ENCODE measurements around the gene CLRN3.

CLRN3 gene

GRCh38 chr10:127918572-127918971 is 25.8 kb upstream of the CLRN3 start:
- no peak for DNase-seq

DNA sequence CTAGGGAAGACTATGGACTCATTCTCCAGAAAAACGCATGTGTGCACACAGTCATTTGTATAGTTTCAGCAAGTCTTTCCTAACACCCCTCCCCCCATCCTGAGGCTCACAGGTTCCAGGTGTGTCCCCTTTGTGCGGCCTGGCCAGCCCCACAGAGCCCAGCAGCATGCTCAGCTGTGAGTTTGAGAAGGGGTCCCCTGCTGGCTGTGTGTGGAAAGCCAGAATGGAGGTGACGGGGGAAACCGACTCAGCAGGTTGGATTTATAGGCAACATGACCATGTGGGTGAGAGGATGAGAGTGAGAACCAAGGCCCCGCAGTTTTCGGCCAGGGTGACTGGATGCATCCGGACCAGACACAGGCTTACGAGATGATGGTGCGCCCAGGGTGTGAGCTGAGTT is 24.1 kb upstream of the CLRN3 start:
- DNase-seq: no peak

- DNase-seq: no peak
These were observed 22.6 kb upstream of the CLRN3 start for GRCh38 chr10:127915324-127915723.

DNA sequence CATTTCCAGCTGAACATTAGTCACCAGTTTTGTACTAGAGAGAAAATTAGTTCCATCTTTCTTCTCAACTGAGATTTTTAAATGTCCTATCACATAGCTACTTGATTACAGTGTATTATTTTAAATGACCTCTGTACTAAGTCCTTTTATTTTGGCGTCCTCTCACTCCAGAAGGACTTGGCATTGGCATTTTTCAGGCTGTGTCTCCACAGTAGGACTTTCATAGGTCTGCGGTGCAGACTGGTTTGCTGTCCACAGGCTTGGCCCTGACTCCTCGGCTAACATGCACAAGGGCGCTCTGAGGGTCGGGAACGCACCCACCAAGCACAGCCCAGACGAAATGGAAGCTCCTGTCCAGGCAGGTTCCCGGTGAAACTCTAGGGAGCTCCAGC is 20.6 kb upstream of the CLRN3 start:
- DNase-seq: no peak

DNA sequence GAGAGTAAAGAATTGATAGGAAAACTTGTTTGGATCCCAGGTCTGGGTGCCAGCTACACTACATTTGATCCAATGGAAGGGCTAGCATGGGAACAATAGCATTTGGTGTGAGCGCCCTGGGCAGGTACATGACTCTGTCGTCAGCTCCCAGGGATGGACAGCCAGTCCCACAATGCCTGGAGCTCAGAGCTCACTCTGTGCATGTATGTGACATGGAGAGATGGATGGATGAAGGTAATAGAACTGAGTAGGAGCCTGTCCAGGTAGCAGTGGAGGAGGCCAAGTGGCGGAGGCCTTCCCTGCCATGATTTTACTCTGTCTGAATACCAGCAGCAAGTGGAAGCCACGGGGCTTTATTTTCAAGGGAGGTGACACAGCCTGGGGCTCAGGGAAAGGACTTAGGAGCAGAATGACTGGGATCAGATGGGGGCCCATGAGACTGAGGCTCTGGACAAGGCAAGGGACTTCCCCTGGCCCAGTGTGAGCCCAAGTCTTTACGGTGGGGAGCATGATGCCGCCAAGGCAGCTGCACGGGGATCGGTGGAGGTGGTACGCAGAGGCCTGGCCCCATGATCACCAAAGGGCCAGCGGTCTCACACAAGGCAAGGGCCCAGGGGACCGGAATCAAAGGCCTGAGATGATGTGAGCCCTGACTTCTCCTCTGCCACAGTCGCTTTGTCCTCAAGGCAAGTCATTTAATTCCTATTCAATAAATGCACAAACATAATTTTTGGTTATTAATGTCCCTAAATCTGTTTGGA is 20.0 kb upstream of the CLRN3 start:
- DNase-seq: no peak

DNA sequence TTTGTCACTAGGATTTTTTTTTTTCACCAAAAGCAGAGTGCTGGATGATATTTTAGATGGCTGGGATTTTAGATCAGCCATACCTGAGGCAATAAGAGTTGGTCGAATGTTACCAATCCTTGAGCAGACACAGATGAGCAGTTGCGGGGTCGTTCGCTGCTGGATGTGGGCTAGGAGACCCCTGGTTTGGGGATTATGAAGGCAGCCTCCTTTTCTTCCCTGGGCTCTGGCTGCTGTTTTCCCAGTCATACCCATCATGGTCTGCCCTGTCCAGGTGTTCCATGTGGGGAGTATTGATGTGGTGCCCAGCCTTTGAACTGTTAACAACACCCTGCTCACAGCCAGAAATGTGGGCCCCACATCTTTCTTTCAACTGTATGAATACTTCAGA is 19.1 kb upstream of the CLRN3 start:
- DNase-seq: no peak

DNA sequence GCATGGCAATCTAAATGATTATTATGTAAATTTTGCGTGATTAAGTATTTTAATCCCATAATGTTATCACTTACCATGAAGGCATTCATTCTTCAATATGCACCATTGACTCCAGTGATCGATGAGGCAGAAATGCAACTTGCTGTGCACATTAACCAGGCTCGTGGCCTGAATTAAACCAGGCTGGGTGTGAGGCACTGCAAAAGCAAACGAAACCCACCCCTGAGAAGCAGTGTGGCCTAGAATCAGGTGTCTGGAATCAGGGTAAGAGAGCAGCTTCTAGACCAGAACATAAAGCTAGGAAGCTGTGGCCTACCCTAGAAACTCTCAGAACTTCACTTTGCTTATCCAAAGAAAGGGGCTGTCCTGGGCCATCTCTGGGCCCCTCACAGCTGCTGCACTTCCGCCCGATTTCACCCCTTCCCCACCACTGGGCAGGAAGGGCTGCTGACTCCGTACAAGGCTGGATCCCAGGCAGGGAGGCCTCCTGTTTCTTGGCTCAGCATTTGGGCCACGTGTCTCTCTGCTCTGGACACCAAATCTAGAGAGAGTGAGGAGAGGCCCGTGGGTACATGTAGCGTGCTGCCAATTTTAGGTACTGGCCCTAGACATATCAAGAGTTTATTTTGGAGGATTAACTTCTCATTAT is 18.6 kb upstream of the CLRN3 start:
- DNase-seq: no peak

DNA sequence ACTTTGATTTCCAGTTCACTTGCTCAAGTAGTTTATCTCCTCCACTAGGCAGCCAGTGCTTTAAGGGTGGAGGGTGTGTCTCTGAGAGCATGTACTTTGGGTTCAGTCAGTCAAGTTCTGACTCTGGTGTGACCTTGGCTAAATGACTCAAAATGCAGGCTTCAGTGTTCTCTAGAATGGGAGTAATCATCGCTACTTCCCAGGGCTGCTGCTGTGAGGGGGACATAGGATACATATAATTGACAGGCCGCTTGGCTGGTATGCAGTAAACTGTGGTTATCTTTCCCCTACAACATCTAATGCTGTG is 17.7 kb upstream of the CLRN3 start:
- DNase-seq: no peak

GRCh38 chr10:127909716-127910463 is 17.1 kb upstream of the CLRN3 start:
- DNase-seq: no peak

GRCh38 chr10:127908959-127909267 is 16.2 kb upstream of the CLRN3 start:
- DNase-seq: no peak

GRCh38 chr10:127908106-127908958 is 15.6 kb upstream of the CLRN3 start:
- DNase-seq: no peak

- DNase-seq: peak; percentile 37
These were observed 14.8 kb upstream of the CLRN3 start for GRCh38 chr10:127907411-127908105.

DNA sequence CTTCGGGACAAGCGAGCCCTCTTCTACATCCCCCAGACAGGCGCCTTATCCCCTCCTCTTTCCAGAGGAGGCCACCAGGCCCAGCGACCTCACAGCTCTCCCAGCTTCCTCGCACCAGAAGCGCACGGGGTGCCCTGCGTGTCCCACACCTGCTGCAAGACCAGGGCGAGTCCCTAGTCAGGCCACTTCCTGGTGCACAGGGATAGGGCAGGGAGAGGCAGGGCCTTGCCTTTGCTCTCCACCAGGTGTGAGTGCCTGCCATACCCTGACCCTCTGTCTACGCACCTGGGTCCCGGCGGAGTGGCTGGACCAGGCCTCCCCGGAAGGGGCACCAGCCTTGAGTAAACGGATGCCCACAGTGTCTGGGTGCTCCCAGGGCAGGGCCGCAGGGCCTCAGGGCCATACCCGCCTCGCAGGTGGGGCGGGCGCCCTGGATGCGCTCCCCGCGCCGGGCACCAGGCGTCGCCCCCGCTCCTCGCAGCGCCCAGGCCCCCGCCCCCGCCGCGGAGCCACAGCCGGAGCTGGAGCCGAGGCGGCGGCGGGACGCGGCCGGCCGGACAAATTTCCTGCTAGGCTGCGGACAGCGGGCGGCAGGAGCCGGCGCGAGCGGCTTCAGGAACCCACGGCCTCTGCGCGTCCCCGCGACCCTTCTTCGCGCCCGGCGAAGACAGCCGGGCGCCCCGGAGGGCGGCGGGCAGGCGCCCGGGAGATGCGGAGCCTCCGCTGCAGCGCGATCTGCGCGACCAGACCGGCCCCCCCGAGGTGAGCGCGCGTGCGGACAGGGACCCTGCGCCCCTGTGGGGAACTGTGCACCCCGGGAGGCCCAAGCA is 14.0 kb upstream of the CLRN3 start, which contains the start of gene PTPRE:
Gene PTPRE (plus strand): TSS at position 556 of the 830 bp plus-strand sequence. CDS start 133,779 bp downstream, outside the sequence.
- DNase-seq: peak; percentile 83

- no peak for DNase-seq
These were observed 13.1 kb upstream of the CLRN3 start for GRCh38 chr10:127905848-127906261.

- DNase-seq: no peak
These were observed 12.5 kb upstream of the CLRN3 start for GRCh38 chr10:127905001-127905847.

DNA sequence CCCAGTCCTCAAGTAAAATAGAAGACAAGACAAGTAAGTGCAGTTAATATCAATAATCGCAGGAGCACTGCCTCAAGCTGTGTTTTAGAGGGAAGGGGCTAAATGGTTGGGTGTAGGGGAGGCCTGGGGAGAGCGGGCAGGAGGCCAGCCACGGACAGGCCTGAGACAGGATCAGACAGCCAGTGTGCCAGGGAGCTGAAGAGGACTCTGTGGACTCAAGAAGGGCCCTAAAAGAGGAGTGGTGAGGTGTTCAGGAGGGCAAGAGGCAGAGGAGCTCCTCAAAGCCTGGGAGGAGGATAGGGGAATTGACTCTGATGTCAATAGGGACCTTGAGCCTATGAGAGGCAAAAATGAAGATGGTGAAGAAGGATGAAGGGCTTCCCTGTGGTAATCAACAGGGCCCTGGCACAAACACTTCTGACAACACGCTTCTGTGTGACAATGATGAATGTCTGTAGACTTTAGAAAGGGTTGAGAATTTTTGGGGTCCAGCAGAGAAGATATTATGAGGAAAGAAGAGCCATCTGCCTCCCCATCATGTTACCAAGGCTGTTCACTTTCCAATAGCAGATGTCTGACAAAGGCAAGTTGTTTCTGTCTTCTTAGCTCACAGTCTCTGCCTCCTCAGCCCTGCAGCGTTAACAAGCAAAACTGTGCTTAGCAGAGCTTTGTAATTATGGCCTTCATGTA is 11.7 kb upstream of the CLRN3 start:
- no peak for DNase-seq

- DNase-seq: no peak
These were observed 11.0 kb upstream of the CLRN3 start for GRCh38 chr10:127903789-127904188.

DNA sequence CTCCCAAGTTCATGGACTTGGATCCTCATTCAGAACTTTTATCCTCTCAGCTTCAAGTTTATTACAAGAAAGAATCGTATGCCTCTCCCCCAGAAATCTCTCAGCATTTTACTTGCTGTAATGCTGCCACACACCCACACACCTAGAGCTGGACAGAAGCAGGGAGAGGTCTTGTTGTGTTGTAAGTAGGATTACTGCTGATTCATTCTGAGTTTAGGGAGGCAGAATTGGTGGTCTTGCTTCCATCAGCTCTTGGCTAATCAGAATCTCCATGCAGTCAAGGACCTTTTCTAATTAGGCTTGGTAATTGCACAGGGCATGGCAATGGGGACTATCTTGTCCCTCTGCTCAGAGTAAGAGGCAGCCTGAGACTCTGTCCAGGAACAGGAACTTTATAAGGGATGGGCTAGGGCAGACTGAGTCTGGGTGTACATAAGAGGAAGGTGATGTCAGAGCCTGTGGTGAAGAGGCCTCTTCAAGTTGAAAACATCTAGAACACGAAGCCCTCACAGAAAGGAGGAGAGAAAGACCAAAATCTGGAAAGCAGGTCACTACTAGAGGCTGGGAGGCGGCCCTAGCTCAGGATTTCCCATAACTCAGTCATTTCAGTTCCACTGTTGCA is 7.1 kb upstream of the CLRN3 start:
- no peak for DNase-seq

GRCh38 chr10:127897177-127897576 is 4.4 kb upstream of the CLRN3 start:
- DNase-seq: no peak

GRCh38 chr10:127896590-127896989 is 3.8 kb upstream of the CLRN3 start:
- no peak for DNase-seq

Measured in stimulated activated CD4-positive, alpha-beta T cell treated with anti-CD3 and anti-CD28 coated beads, Interleukin-4, amount 100 ng/mL, for 1 hour (primary cell).